Measurements from ENCODE around the gene TFAM. TPM values are rescaled to one million over a fixed set of nuclear protein-coding genes. Genes with fewer than 3 reads are reported as not detected.

TFAM gene
- total RNA-seq, 4 donors from 2014 or later: 13.5 to 25.3 (median 14.7) TPM

DNA sequence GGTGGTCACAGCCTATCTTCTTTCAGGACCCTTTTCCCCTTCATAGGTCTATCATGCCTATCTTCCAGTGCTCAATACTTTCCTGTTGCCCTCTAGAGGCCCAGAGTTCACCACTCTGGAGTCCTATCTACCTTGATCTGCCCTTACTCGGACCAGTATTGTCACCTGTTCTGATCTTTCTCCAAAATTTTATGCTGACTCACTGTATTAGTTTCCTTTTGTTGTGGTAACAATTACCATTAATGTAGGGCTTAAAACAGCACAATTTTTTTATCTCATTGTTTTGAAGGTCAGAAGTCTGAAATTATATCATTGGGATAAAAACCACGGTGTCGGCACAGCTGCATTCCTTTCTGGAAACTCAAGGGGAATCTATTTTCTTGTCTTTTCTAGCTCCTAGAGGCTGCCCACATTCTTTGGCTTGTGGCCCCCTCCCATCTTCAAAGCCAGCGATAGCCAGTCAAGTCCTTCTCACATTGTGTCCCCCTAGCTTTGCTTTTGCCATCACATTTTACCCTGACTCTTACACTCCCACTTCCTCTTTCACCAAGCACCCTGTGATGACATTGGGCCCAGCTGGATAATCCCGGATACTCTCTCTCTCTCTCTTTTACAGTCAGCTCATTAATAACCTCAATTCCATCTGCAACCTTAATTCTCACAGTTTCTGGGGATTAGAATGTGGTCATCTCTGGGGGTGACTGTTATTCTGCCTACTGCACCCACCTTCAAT lies 54.6 kb downstream of the TFAM start:
- TF ChIP-seq POLR2A (IDR thresholded peaks at IDR 0.05): no peak
- TF ChIP-seq, protein P1, sequence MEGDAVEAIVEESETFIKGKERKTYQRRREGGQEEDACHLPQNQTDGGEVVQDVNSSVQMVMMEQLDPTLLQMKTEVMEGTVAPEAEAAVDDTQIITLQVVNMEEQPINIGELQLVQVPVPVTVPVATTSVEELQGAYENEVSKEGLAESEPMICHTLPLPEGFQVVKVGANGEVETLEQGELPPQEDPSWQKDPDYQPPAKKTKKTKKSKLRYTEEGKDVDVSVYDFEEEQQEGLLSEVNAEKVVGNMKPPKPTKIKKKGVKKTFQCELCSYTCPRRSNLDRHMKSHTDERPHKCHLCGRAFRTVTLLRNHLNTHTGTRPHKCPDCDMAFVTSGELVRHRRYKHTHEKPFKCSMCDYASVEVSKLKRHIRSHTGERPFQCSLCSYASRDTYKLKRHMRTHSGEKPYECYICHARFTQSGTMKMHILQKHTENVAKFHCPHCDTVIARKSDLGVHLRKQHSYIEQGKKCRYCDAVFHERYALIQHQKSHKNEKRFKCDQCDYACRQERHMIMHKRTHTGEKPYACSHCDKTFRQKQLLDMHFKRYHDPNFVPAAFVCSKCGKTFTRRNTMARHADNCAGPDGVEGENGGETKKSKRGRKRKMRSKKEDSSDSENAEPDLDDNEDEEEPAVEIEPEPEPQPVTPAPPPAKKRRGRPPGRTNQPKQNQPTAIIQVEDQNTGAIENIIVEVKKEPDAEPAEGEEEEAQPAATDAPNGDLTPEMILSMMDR (IDR thresholded peaks at IDR 0.05): no peak
- 93 to 96% methylated on average over 5 of the region's 5 CpGs for WGBS, 2 donors
- no peak overlapping the region for H3K4me3 ChIP-seq (ENCODE audit: low read depth, poor library complexity, severe bottlenecking)
- DNase-seq (ENCODE audit: low spot score in 2 of 2): no peak
- intact Hi-C loops (cut with DNase I; ENCODE audit: low total_unique reads): no loop called here

- no peak overlapping the region for H3K4me3 ChIP-seq (ENCODE audit: low read depth, poor library complexity, severe bottlenecking)
- TF ChIP-seq, protein P1 (IDR thresholded peaks at IDR 0.05): no peak
- no peak for TF ChIP-seq POLR2A (IDR thresholded peaks at IDR 0.05)
- no peak for DNase-seq (ENCODE audit: low spot score in 2 of 2)
- intact Hi-C loops (cut with DNase I; ENCODE audit: low total_unique reads): no loop called here
- 0% methylated on average over 1 of the region's 1 CpG for WGBS, 2 donors
Measured at GRCh38 chr10:58440484-58440883, 55.3 kb downstream of the TFAM start.

DNA sequence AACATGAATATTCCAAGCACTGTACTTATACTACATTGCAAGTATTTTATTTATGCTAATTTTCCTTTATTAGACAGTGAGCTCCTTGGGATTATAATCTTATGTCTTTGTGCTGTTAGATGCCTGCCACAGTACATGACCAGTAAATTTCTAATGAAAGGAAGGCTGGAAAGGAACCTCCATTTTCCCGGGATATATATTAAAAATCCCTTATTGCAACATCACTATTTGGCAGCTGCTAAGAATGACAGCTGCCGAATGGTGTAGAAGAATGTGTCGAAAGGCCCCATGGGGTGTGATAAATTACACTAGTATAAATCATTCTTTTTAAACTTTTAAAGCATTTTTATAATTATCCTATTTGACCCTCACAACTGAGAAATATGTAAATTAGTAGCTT lies 59.1 kb downstream of the TFAM start:
- intact Hi-C loops (cut with DNase I; ENCODE audit: low total_unique reads): no loop called here
- no peak for DNase-seq (ENCODE audit: low spot score in 2 of 2)
- 36 to 42% methylated on average over 3 of the region's 3 CpGs for WGBS, 2 donors
- no peak overlapping the region for H3K4me3 ChIP-seq (ENCODE audit: low read depth, poor library complexity, severe bottlenecking)
- TF ChIP-seq, protein P1 (IDR thresholded peaks at IDR 0.05): no peak
- TF ChIP-seq POLR2A (IDR thresholded peaks at IDR 0.05): no peak

DNA sequence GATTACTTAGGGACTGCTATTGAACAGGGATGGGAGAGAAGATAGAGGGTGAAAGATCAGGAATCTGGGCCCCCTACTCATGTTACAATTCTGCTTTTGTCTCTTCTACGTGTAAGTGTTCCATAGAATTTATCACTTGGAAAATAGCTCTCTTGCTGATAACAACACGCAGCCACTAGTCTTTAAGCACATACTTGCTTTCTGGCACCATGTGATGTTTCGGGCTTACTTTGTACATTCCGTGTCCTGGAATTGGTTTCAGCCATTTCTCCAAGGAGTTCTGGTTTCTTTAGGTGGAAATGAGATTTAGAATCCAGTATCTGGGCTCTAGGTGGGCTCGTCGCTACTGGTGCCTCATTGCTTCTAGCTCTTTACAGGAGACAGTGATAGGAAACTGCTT lies 59.7 kb downstream of the TFAM start:
- intact Hi-C loops (cut with DNase I; ENCODE audit: low total_unique reads): no loop called here
- H3K4me3 ChIP-seq (ENCODE audit: low read depth, poor library complexity, severe bottlenecking): no peak overlapping the region
- no peak for TF ChIP-seq POLR2A (IDR thresholded peaks at IDR 0.05)
- TF ChIP-seq, protein P1 (IDR thresholded peaks at IDR 0.05): no peak
- DNase-seq (ENCODE audit: low spot score in 2 of 2): no peak
- 70 to 82% methylated on average over 6 of the region's 6 CpGs for WGBS, 2 donors

DNA sequence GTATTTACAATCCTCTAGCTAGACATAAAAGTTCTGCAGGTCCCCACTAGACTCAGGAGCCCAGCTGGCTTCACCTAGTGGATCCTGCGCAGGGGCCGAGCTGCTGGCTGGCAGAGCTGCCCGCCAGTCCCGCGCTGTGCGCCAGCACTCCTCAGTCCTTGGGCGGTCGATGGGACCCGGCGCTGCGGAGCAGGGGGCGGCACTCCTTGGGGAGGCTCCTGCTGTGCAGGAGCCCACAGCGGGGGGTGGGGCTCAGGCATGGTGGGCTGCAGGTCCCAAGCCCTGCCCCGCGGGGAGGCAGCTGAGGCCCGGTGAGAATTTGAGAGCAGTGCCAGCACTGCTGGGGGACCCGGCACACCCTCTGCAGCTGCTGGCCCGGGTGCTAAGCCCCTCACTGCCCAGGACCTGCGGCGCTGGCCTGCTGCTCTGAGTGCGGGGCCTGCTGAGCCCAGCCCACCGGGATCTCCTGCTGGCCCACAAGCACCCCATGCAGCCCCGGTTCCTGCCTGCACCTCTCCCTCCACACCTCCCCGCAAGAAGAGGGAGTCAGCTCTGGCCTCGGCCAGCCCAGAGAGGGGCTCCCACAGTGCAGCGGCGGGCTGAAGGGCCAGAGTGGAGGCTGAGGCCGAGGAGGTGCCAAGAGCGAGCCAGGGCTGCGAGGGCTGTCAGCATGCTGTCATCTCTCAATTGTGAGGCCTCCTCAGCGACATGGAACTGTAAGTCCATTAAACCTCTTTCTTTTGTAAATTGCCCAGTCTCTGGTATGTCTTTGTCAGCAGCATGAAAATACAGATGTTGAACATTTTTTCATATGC lies 63.1 kb downstream of the TFAM start:
- TF ChIP-seq, protein P1 (IDR thresholded peaks at IDR 0.05): no peak
- TF ChIP-seq POLR2A (IDR thresholded peaks at IDR 0.05): no peak
- no peak overlapping the region for H3K4me3 ChIP-seq (ENCODE audit: low read depth, poor library complexity, severe bottlenecking)
- 96 to 98% methylated on average over 18 to 26 of the region's 31 CpGs for WGBS, 2 donors
- DNase-seq (ENCODE audit: low spot score in 2 of 2): no peak
- intact Hi-C loops (cut with DNase I; ENCODE audit: low total_unique reads): no loop called here

Other genes starting within 250 kb of the TFAM start
- 10 to 100 TPM in 2 of 4 donors, 1 to 10 TPM in 2; 8.8 to 13.4 (median 11.0) TPM for gene IPMK, start 117.5 kb upstream of the TFAM start, total RNA-seq
- gene CISD1, start 116.2 kb upstream of the TFAM start, total RNA-seq: 10 to 100 TPM; 10.5 to 42.1 (median 13.1) TPM
- gene UBE2D1, start 50.4 kb upstream of the TFAM start, total RNA-seq: 1 to 10 TPM; 4.7 to 7.7 (median 6.3) TPM
- 10 to 100 TPM in 1 of 4 donors, 1 to 10 TPM in 3; 5.0 to 11.5 (median 7.1) TPM for gene BICC1, start 127.5 kb downstream of the TFAM start, total RNA-seq